RWPE1 (cell line): ENCODE data around the gene DMBX1.

Source experiments
- CTCF ChIA-PET: fragments of 350-600 bp; sonication (Branson Sonifier 250); formaldehyde crosslinking; extraction: SDS; loops from one replicate; lab custom pipeline; 2021; lab: Yijun Ruan, JAX
- POLR2A ChIA-PET: fragments of 400-600 bp; formaldehyde crosslinking; extraction: SDS; loops from one replicate; lab custom pipeline; 2020; ENCODE audit warnings: antibody characterized with exemption; ENCODE audit not compliant: low non-redundant PET; lab: Yijun Ruan, JAX
- DNase-seq: peaks from one replicate; pipeline ENCODE4 v3.0.0; 2012; ENCODE audit warnings: low spot score
- H3K27ac ChIP-seq: fragments of 450-650 bp; 2 replicates; pipeline ENCODE4 v1.5.1; 2017
- TF ChIP-seq, protein P1 (sequence below): fragments of 450-650 bp; conservative IDR thresholded peaks from 2 replicates; pipeline ENCODE4 v1.5.1; 2017; ENCODE audit warnings: low read depth, mild to moderate bottlenecking

Gene DMBX1

DNA sequence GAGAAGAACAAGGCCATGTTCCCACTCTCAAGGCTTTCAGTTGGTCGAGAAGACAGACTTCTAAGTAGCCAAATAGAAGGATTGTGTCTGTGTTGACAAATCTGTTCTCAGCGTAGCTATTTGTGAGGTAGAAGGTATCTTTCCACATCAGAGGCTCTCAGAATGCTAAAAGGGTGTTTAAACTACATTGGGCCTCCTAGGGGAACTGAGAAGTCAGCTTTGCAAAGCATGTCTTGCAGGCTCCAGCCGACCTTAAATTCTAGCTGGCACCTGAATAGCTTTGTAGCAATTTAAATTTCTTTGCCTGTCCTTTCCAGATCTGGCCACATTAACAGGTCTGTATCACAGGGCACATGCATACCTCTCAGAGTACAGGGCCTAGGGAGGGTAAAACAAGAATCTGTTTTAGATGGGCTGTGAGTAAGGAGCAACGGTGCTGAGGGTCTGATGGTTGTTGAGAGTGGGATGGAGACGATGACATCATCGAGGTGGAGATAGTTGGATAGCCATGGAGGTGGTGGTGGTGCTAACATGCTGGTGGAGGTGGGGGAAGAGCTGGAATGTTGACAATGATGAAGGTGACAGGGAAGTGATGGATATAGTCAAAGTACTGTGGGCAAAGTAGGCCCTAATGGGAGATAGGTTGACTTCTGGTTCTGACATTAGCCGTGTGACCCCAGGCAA, 17.0 kb upstream of the DMBX1 start:
- ChIA-PET POLR2A (no interaction called here), CTCF (interaction anchor here (1.2 kb wide), 1 partner anchor 63 kb away, joined by 3 read pairs; a partner anchor contains a TSS)
- TF ChIP-seq, protein P1, sequence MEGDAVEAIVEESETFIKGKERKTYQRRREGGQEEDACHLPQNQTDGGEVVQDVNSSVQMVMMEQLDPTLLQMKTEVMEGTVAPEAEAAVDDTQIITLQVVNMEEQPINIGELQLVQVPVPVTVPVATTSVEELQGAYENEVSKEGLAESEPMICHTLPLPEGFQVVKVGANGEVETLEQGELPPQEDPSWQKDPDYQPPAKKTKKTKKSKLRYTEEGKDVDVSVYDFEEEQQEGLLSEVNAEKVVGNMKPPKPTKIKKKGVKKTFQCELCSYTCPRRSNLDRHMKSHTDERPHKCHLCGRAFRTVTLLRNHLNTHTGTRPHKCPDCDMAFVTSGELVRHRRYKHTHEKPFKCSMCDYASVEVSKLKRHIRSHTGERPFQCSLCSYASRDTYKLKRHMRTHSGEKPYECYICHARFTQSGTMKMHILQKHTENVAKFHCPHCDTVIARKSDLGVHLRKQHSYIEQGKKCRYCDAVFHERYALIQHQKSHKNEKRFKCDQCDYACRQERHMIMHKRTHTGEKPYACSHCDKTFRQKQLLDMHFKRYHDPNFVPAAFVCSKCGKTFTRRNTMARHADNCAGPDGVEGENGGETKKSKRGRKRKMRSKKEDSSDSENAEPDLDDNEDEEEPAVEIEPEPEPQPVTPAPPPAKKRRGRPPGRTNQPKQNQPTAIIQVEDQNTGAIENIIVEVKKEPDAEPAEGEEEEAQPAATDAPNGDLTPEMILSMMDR: no peak

DNA sequence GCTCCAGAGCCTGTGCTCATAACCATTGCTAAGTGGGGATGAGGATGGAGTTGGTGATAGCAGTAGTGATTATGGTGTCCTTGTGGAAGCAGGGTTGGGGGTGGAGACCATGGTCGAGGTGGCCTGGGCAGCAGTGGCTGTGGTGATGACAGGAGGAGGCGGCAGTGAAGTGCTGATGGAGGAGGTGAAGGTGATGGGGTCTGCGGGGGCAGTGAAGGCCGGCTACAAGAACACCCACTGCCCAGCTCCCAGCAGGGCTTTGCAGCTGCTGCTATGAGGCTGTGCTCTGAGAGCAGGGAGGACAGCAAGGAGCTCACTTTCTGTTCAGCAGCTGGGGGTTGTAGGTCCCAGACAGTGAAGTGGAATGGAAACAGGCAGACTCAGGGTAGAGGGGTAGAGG, 15.6 kb upstream of the DMBX1 start:
- POLR2A ChIA-PET: no interaction called here
- CTCF ChIA-PET: no interaction called here
- no peak for DNase-seq
- TF ChIP-seq, protein P1: no peak
- no peak overlapping the region for H3K27ac ChIP-seq

More for the DNA sequence above, 17.0 kb upstream of the DMBX1 start:
- no peak for DNase-seq
- H3K27ac ChIP-seq: no peak overlapping the region

DNA sequence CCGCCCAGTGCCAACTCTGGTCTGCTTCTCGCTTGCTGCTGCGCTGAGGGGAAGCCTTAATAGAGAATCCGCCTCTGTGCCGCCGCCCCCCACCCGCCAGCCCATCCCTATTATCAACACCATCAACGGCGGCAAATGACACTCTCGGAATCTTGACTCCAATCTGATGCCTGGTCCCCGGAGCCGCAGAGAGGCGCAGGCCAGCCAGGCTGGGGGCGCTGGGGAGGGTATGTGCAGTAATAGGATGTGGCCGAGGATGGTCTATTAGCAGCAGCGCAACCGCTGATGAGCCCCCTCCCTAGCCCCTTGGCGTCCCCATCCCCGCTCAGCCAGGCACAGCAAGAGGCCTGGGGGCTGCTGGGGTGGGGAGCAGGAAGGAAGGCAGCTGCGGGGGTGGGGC, 15.1 kb upstream of the DMBX1 start:
- no peak overlapping the region for H3K27ac ChIP-seq
- TF ChIP-seq, protein P1: no peak
- ChIA-PET POLR2A (no interaction called here), CTCF (no interaction called here)
- no peak for DNase-seq

DNA sequence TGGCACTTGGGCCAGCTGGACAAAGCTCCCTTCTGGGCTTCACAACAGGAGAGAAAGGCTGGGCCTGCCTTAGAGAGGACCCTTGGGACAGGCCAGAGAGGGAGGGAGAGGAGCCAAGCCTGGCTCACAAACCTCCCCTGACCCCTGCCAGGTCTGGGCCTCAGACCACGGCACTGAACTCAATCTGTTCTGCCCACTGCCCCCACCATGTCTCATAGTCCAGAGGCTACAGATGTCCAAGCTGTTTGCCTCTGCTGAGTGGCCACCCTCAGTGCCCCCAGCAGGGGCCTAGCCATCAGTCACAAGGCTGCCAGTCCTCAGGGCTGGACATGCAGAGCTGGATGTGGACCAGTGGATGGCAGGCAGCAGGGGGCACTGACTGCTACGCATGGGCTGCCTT, 13.0 kb upstream of the DMBX1 start:
- no peak overlapping the region for H3K27ac ChIP-seq
- ChIA-PET CTCF (interaction anchor here (0.6 to 2.4 kb wide), 7 partner anchors 11 to 58 kb away, joined by 3 to 14 read pairs (median 7); a partner anchor contains a TSS), POLR2A (no interaction called here)
- TF ChIP-seq, protein P1: no peak
- no peak for DNase-seq

DNA sequence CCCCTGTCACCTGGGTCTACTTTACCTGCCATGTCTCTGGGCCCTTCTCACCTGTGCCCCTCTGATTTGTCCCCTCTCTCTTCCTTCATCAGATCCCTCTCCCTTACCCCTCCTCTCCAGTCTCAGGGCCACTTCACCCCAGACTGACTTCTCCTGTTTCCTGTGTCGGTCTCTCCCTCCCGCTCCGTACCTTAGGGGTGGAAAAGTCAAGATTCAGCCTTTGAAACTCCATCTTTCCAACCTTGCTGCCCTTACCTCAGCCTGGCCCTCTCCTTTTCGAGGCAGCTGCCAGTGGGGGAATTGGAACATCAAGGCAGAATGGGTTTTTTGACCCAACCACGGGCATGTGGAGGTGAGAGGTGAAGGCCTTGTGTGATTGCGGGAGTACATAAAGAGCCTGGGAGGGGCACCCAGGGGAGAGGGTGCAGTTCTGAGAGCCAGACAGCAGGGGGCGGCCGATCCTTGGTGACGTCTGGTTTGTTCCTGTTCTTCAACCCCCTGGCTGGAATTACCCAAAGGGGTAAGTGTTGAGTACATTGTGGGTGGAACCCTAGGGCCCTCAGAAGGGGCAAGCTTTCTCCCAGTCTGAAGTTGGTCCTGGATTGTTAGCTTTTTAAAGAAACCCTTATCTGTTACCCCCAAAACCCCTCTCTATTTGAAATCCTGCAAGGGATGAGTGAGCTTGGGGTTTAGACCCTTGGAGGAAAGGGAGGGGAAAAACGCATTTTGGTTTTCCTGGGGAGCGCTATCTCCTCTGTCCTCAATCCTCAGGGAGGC, 12.3 kb upstream of the DMBX1 start:
- TF ChIP-seq, protein P1: peak; percentile 87
- ChIA-PET CTCF (interaction anchor here (0.6 to 2.4 kb wide), 12 partner anchors 10 to 57 kb away, joined by 3 to 20 read pairs (median 7); a partner anchor contains a TSS), POLR2A (no interaction called here)
- no peak overlapping the region for H3K27ac ChIP-seq
- peak; percentile 92 for DNase-seq

DNA sequence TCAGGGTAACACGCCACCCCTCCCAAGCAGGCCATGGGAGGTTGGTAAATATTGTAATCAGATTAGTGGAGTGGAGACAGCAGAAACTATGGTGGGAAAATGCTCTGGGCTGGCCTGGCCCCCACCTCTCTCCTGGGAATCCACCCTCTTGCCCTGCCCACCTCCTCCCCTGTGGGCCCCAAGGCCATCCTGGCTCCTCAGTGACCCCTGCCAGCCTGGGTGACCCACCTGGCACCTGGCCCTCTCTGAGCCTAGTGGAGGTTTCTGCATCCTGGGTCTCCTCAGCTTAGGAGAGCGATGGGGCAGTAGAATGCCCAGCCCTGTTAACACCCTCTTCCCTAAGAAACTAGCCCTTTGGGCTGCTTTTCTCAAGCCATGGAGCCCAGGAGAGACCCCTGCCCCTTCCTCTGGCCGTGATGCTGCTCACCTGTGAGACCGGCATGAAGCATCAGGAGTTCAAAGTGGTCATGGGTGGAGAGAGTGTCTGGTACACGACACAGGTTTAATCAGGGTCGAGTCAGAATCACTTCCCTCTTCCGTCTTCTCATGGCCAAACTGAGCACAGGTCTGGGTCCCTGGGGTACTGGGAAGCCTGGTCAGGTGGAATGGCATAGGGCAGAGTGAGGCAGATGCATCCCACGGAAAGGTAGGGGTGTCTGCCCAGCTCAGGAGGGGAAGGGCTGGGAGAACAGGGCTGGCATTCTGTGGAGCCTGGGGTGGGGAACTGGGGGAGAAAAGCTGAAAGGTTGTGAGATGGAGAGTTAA, 10.7 kb upstream of the DMBX1 start:
- no peak overlapping the region for H3K27ac ChIP-seq
- DNase-seq: no peak
- TF ChIP-seq, protein P1: no peak
- ChIA-PET CTCF (interaction anchor here (0.6 to 2.4 kb wide), 10 partner anchors 9 to 56 kb away, joined by 3 to 20 read pairs (median 8); a partner anchor contains a TSS), POLR2A (no interaction called here)
